ENCODE measurements around the gene CYB561D1.
"Not testable (repeated sequence)": the region's sequence is repeated elsewhere in the genome, so short reads cannot be mapped to it uniquely, and the experiment has no call there.

Gene CYB561D1

GRCh38 chr1:109493805-109494539 is at the start of gene CYB561D1:
Gene CYB561D1 (plus strand): TSS chr1:109494094. CDS start chr1:109494140, 46 bp downstream.
- DNase-seq (ENCODE audit: low spot score) = peak; percentile 87

- no peak for DNase-seq (ENCODE audit: low spot score)
These were observed 49.5 kb upstream of the CYB561D1 start for GRCh38 chr1:109444346-109444745.

- DNase-seq (ENCODE audit: low spot score) = not testable (repeated sequence)
These were observed 47.8 kb upstream of the CYB561D1 start for GRCh38 chr1:109445949-109446695.

- no peak for DNase-seq (ENCODE audit: low spot score)
These were observed 46.4 kb upstream of the CYB561D1 start for GRCh38 chr1:109447524-109447923.

- no peak for DNase-seq (ENCODE audit: low spot score)
These were observed 39.3 kb upstream of the CYB561D1 start for GRCh38 chr1:109454497-109455133.

GRCh38 chr1:109457819-109458218 is 36.1 kb upstream of the CYB561D1 start:
- DNase-seq (ENCODE audit: low spot score) = no peak

GRCh38 chr1:109466125-109466451 is 27.8 kb upstream of the CYB561D1 start:
- DNase-seq (ENCODE audit: low spot score) = no peak

- DNase-seq (ENCODE audit: low spot score) = no peak
These were observed 27.2 kb upstream of the CYB561D1 start, which contains the start of gene SYPL2 for GRCh38 chr1:109466452-109467300. Gene SYPL2 (plus strand): TSS chr1:109466546. CDS start chr1:109466844, 298 bp downstream.

GRCh38 chr1:109467301-109467777 is 26.6 kb upstream of the CYB561D1 start:
- DNase-seq (ENCODE audit: low spot score) = no peak

- DNase-seq (ENCODE audit: low spot score) = no peak
These were observed 25.8 kb upstream of the CYB561D1 start for GRCh38 chr1:109468061-109468460.

GRCh38 chr1:109468903-109469302 is 25.0 kb upstream of the CYB561D1 start:
- no peak for DNase-seq (ENCODE audit: low spot score)

GRCh38 chr1:109470245-109470644 is 23.6 kb upstream of the CYB561D1 start:
- no peak for DNase-seq (ENCODE audit: low spot score)

GRCh38 chr1:109472779-109473178 is 21.1 kb upstream of the CYB561D1 start:
- DNase-seq (ENCODE audit: low spot score) = no peak

GRCh38 chr1:109473284-109474057 is 20.4 kb upstream of the CYB561D1 start:
- not testable (repeated sequence) for DNase-seq (ENCODE audit: low spot score)

GRCh38 chr1:109474697-109475096 is 19.2 kb upstream of the CYB561D1 start:
- DNase-seq (ENCODE audit: low spot score) = no peak

GRCh38 chr1:109475261-109475660 is 18.6 kb upstream of the CYB561D1 start:
- DNase-seq (ENCODE audit: low spot score) = no peak

GRCh38 chr1:109476825-109477224 is 17.1 kb upstream of the CYB561D1 start:
- no peak for DNase-seq (ENCODE audit: low spot score)

GRCh38 chr1:109477821-109478220 is 16.1 kb upstream of the CYB561D1 start:
- DNase-seq (ENCODE audit: low spot score) = no peak

- peak; percentile 39 for DNase-seq (ENCODE audit: low spot score)
These were observed 15.1 kb upstream of the CYB561D1 start for GRCh38 chr1:109478806-109479205.

- no peak for DNase-seq (ENCODE audit: low spot score)
These were observed 14.6 kb upstream of the CYB561D1 start for GRCh38 chr1:109479311-109479710.

GRCh38 chr1:109479901-109480300 is 14.0 kb upstream of the CYB561D1 start:
- DNase-seq (ENCODE audit: low spot score) = no peak
